Gastrocnemius medialis (tissue), 4 donors: ENCODE data around the gene DNAJB12. TPM values are rescaled to one million over a fixed set of nuclear protein-coding genes. Genes with fewer than 3 reads are reported as not detected.
"Not testable (repeated sequence)": the region's sequence is repeated elsewhere in the genome, so short reads cannot be mapped to it uniquely, and the experiment has no call there.

Source experiments
- ATAC-seq, 2 donors: fragments of 150-250 bp; one replicate each; pipeline ENCODE4 v1.9.1; 2016
- DNase-seq, 2 donors: peaks; one replicate each; pipeline ENCODE4 v3.0.0-alpha.2; 2019
- H3K27ac ChIP-seq, 4 donors: fragments of 200-600 bp; sonication (generic); 1 replicate in 1 of 4; 2 replicates in 3 of 4; pipeline ENCODE4 v1.5.1; 2016 to 2018; ENCODE audit warnings: mild to moderate bottlenecking in 2 of 4, moderate library complexity in 1 of 4
- H3K27me3 ChIP-seq, 3 donors: fragments of 200-600 bp; sonication (generic) in 2 of 3; 1 replicate in 1 of 3; 2 replicates in 2 of 3; pipeline versions ENCODE4 v1.5.1 to v1.6.0; 2016 to 2019; ENCODE audit warnings: mild to moderate bottlenecking in 1 of 3, moderate library complexity in 1 of 3
- H3K36me3 ChIP-seq, 2 donors: fragments of 200-600 bp; sonication (generic) in 1 of 2; one replicate each; pipeline ENCODE4 v1.5.1; 2017 to 2018
- H3K4me1 ChIP-seq, 2 donors: fragments of 200-600 bp; sonication (generic) in 1 of 2; one replicate each; pipeline ENCODE4 v1.5.1; 2016 to 2017; ENCODE audit warnings: mild to moderate bottlenecking in 2 of 2
- H3K4me3 ChIP-seq, 4 donors: fragments of 200-600 bp; sonication (generic) in 3 of 4; 1 replicate in 1 of 4; 2 replicates in 3 of 4; pipeline ENCODE4 v1.5.1; 2016 to 2019; ENCODE audit warnings: mild to moderate bottlenecking in 2 of 4
- H3K9me3 ChIP-seq, 3 donors: fragments of 200-600 bp; sonication (generic) in 2 of 3; 1 replicate in 1 of 3; 2 replicates in 2 of 3; pipeline ENCODE4 v1.5.1; 2016 to 2019
- POLR2A ChIP-seq, 2 donors: fragments of 450-650 bp; IDR thresholded peaks; one replicate each; pipeline ENCODE4 v1.6.1; 2017; ENCODE audit warnings: antibody characterized with exemption in 2 of 2, mild to moderate bottlenecking in 2 of 2, moderate library complexity in 2 of 2
- in situ Hi-C, 4 donors: fragments of 200-750 bp; cut with MboI; loops; one replicate each; pipeline versions ENCODE4 v1.15.0 to v1.8.0; 2017; ENCODE audit warnings: low sequenced_read_pairs in 4 of 4
- intact Hi-C: fragments of 100-400 bp; cut with DNase I; formaldehyde crosslinking; loops from one replicate; pipeline ENCODE4 v1.15.1; 2023; ENCODE audit warnings: low total_unique reads
- total RNA-seq, 4 donors: library from RNA; depleted of rRNA; stranded (reverse); fragments of >200 nt; gene quantifications; one replicate each; pipeline versions ENCODE4 v1.1.0 to v1.2.3, GENCODE V29; 2016
- TF ChIP-seq, protein P1 (sequence below), 5 experiments: fragments of 450-650 bp in 3 of 5; fragments of 200-600 bp in 2 of 5; sonication (generic) in 2 of 5; IDR thresholded peaks in 4 of 5; conservative IDR thresholded peaks in 1 of 5; 1 replicate in 4 of 5; 2 replicates in 1 of 5; pipeline ENCODE4 v1.5.1; 2016 to 2019; ENCODE audit warnings: antibody characterized with exemption in 5 of 5, mild to moderate bottlenecking in 3 of 5, moderate library complexity in 3 of 5

The DNAJB12 gene
- total RNA-seq, 4 donors from 2014 or later: 35.8 to 49.7 (median 39.0) TPM

DNA sequence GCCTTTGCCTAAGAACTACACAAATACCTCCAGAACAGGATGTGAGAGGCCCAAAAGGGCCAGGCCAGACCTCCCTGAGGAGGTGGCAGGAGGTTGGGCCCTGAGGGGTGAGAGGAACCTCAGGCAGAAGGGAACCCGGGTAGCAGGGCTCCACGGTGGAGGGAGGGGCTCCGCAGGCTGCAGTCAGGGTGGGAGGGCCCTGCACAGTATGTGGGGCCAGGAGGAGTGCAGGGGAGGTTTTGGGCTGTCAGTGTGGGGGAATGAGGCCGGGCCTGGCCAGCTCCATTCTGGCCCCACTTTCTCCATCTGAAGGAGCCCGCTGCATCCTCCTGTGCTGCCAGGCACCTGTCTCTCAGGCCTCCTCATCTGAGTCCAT lies 25.9 kb downstream of the DNAJB12 start:
- peaks cover 60 to 70% of the 10 kb centered on the region in 2 donors for H3K4me1 ChIP-seq
- ATAC-seq (no peak), DNase-seq (no peak)
- intact Hi-C loops (loop anchor here (1.0 to 2.0 kb wide), 2 partner anchors 53 to 114 kb away; no protein-coding TSS in a partner anchor), in situ Hi-C loops (loop anchor here (5.0 to 25.0 kb wide), 5 partner anchors 52 to 367 kb away; partner anchors contain the start of genes CHST3 (in 3 of the 4), ANAPC16 (in 1 of the 4) and ASCC1 (in 1 of the 4))
- TF ChIP-seq POLR2A (IDR thresholded peaks at IDR 0.05): no peak
- TF ChIP-seq, protein P1, sequence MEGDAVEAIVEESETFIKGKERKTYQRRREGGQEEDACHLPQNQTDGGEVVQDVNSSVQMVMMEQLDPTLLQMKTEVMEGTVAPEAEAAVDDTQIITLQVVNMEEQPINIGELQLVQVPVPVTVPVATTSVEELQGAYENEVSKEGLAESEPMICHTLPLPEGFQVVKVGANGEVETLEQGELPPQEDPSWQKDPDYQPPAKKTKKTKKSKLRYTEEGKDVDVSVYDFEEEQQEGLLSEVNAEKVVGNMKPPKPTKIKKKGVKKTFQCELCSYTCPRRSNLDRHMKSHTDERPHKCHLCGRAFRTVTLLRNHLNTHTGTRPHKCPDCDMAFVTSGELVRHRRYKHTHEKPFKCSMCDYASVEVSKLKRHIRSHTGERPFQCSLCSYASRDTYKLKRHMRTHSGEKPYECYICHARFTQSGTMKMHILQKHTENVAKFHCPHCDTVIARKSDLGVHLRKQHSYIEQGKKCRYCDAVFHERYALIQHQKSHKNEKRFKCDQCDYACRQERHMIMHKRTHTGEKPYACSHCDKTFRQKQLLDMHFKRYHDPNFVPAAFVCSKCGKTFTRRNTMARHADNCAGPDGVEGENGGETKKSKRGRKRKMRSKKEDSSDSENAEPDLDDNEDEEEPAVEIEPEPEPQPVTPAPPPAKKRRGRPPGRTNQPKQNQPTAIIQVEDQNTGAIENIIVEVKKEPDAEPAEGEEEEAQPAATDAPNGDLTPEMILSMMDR (IDR thresholded peaks at IDR 0.05 in 4 of 5, conservative IDR thresholded peaks at IDR 0.05 in 1 of 5): no peak
- H3K27ac ChIP-seq: peak overlapping the region; percentile 84 to 96 (median 87)
- H3K27me3 ChIP-seq: no peaks in the 10 kb centered on the region
- no peaks in the 10 kb centered on the region for H3K9me3 ChIP-seq
- peaks cover 0 to 6% of the 10 kb centered on the region in 2 donors for H3K36me3 ChIP-seq
- H3K4me3 ChIP-seq: no peak overlapping the region

DNA sequence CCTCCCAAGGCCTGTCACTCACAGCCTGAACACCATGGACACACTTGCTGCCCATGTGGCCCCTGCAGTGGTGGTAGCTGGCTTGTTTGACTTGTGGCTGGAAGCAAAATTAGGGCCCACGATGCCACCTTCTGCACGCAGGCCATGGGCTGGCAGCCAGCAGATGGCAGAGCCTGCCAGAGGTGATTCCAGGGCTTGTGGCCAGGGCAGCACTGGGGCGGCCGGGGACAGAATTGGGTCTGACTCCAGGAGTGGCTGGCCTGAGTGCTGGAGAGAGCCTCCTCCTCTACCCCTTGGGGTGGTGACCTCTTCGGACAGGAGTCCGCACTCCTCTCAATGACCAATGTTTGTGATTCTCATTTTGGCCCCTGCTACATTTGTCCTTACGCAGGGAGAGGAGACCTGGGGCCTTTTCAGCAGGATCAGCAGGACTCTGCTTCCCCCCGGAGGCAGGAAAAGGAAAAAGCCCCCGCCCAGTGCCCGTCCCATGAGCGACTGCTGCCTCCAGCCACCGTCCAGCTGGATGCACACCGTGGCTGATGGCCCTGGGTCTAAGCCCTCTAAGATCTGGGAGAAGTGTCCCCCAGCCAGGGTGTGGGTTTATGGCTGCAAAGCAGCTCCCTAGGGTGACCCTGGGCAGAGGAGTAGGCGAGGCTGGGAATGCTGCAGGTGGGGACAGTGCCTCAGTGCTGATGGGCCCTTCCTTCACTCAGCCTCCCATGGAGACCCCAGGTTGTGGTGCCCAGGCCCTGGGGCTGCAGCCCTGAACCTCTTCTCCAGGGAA lies 26.5 kb downstream of the DNAJB12 start:
- H3K36me3 ChIP-seq: peaks cover 0 to under 1% of the 10 kb centered on the region in 2 donors
- intact Hi-C loops (loop anchor here (1.0 to 2.0 kb wide), 2 partner anchors 52 to 113 kb away; no protein-coding TSS in a partner anchor), in situ Hi-C loops (loop anchor here (5.0 to 25.0 kb wide), 5 partner anchors 51 to 366 kb away; partner anchors contain the start of genes CHST3 (in 3 of the 4), ANAPC16 (in 1 of the 4) and ASCC1 (in 1 of the 4))
- peaks cover 60 to 64% of the 10 kb centered on the region in 2 donors for H3K4me1 ChIP-seq
- DNase-seq (peak; percentile 71 to 81), ATAC-seq (peak; percentile 60 to 62)
- TF ChIP-seq, protein P1 (IDR thresholded peaks at IDR 0.05 in 4 of 5, conservative IDR thresholded peaks at IDR 0.05 in 1 of 5): peak; percentile 66 to 79 (median 76)
- peak in 1 of 2 donors; percentile 20 for TF ChIP-seq POLR2A (IDR thresholded peaks at IDR 0.05)
- peak overlapping the region; percentile 84 to 96 (median 87) for H3K27ac ChIP-seq
- H3K27me3 ChIP-seq: no peaks in the 10 kb centered on the region
- no peaks in the 10 kb centered on the region for H3K9me3 ChIP-seq
- H3K4me3 ChIP-seq: peak overlapping the region in 1 of 4 donors; percentile 16

- H3K27me3 ChIP-seq, ATAC-seq, H3K9me3 ChIP-seq, H3K36me3 ChIP-seq, DNase-seq, intact Hi-C loops: not testable (repeated sequence)
- peak; percentile 23 to 48 for TF ChIP-seq POLR2A (IDR thresholded peaks at IDR 0.05)
- in situ Hi-C loops: loop anchor here (5.0 to 25.0 kb wide), 5 partner anchors 50 to 365 kb away; partner anchors contain the start of genes CHST3 (in 3 of the 4), ANAPC16 (in 1 of the 4) and ASCC1 (in 1 of the 4)
- peak overlapping the region; percentile 84 to 96 (median 87) for H3K27ac ChIP-seq
- peaks cover 52 to 54% of the 10 kb centered on the region in 2 donors for H3K4me1 ChIP-seq
- peak overlapping the region in 1 of 4 donors; percentile 7 for H3K4me3 ChIP-seq
Observed at GRCh38 chr10:72326665-72327603, 27.8 kb downstream of the DNAJB12 start.

GRCh38 chr10:72325243-72326175 lies 29.2 kb downstream of the DNAJB12 start:
- peaks cover 50 to 54% of the 10 kb centered on the region in 2 donors for H3K4me1 ChIP-seq
- H3K27me3 ChIP-seq, H3K9me3 ChIP-seq, H3K36me3 ChIP-seq, intact Hi-C loops: not testable (repeated sequence)
- peak overlapping the region; percentile 29 to 45 (median 38) for H3K4me3 ChIP-seq
- TF ChIP-seq POLR2A (IDR thresholded peaks at IDR 0.05): peak; percentile 56 to 78
- TF ChIP-seq, protein P1 (IDR thresholded peaks at IDR 0.05 in 4 of 5, conservative IDR thresholded peaks at IDR 0.05 in 1 of 5): peak in 2 of 5 experiments; percentile 10 to 29
- in situ Hi-C loops: loop anchor here (5.0 to 25.0 kb wide), 5 partner anchors 48 to 363 kb away; partner anchors contain the start of genes CHST3 (in 3 of the 4), ANAPC16 (in 1 of the 4) and ASCC1 (in 1 of the 4)
- peak overlapping the region; percentile 84 to 96 (median 87) for H3K27ac ChIP-seq
- ATAC-seq (peak; percentile 67 to 74), DNase-seq (peak; percentile 81 to 92)
